HepG2 (cell line): ENCODE data around the gene TLCD3A. TPM values are rescaled to one million over a fixed set of nuclear protein-coding genes. Genes with fewer than 3 reads are reported as not detected.

Experiments used
- ATAC-seq: fragments of 200-7000 bp; cut with Tn5 transposase; 3 replicates; pipeline ENCODE4 v1.9.1; 2020; ENCODE audit warnings: mild to moderate bottlenecking, moderate library complexity
- BruUV-seq: library from RNA; stranded (reverse); fragments of 400-500 nt; replicated peaks from 2 replicates; lab custom pipeline; 2021; lab: Mats Ljungman, UMichigan
- CTCF ChIA-PET: fragments of 300-600 bp; formaldehyde crosslinking; extraction: SDS; loops from one replicate; lab custom pipeline; 2021; ENCODE audit warnings: low total read pairs, inconsistent platforms, low intra/inter-chr PET ratio; lab: Yijun Ruan, JAX
- POLR2A ChIA-PET: fragments of 350-600 bp; sonication (Branson Sonifier 250); formaldehyde crosslinking; loops from one replicate; lab custom pipeline; 2020; ENCODE audit warnings: antibody characterized with exemption, inconsistent platforms; lab: Yijun Ruan, JAX
- DNase-seq: peaks from one replicate; pipeline ENCODE4 v3.0.0-alpha.2; 2015; ENCODE audit warnings: low spot score
- FAIRE-seq: peaks from 3 replicates; lab custom pipeline; 2011; peaks lifted over from hg19 to GRCh38; lab: Jason Lieb, UNC
- H2AFZ ChIP-seq: one replicate; pipeline ENCODE4 v1.6.1; 2011; ENCODE audit warnings: low read length, inconsistent platforms
- H3K27ac ChIP-seq: fragments of 300-600 bp; 3 replicates; pipeline ENCODE4 v1.8.0; 2011; ENCODE audit warnings: mixed run types, mild to moderate bottlenecking, mixed read lengths, low read length, inconsistent platforms; ENCODE audit not compliant: insufficient read depth; ENCODE audit errors: extremely low read length
- H3K27me3 ChIP-seq, 2 experiments: fragments of 200-600 bp in 1 of 2; 2 replicates in 1 of 2; 3 replicates in 1 of 2; pipeline versions ENCODE4 v1.6.0 to v1.8.0; 2011; ENCODE audit warnings: low read length in 2 of 2, mild to moderate bottlenecking in 2 of 2, moderate library complexity in 2 of 2, inconsistent platforms in 1 of 2; ENCODE audit not compliant: insufficient read depth in 2 of 2, control insufficient read depth in 1 of 2
- H3K36me3 ChIP-seq, 2 experiments: fragments of 200-600 bp in 1 of 2; replicated peaks in 1 of 2; 2 replicates in 1 of 2; 3 replicates in 1 of 2; pipeline versions ENCODE4 v1.5.1 to v1.8.0; 2011; ENCODE audit warnings: low read length in 2 of 2, inconsistent platforms in 1 of 2; ENCODE audit not compliant: insufficient read depth in 2 of 2, control insufficient read depth in 1 of 2
- H3K4me1 ChIP-seq: 2 replicates; pipeline ENCODE4 v1.5.1; 2012; ENCODE audit warnings: low read length, inconsistent platforms; ENCODE audit not compliant: insufficient read depth
- H3K4me2 ChIP-seq: 2 replicates; pipeline ENCODE4 v1.6.0; 2011; ENCODE audit warnings: low read depth, low read length, inconsistent platforms
- H3K4me3 ChIP-seq, 3 experiments: fragments of 200-600 bp in 1 of 3; sonication (generic), shearing (Covaris generic) in 1 of 3; replicated peaks in 1 of 3; 2 replicates each; pipeline ENCODE4 v1.5.1; 2011 to 2016; ENCODE audit warnings: low read length in 3 of 3, inconsistent platforms in 2 of 3, low read depth in 2 of 3, mild to moderate bottlenecking in 2 of 3, control low read depth in 1 of 3, mixed read lengths in 1 of 3; ENCODE audit not compliant: insufficient read depth in 1 of 3
- H3K79me2 ChIP-seq: one replicate; pipeline ENCODE4 v1.6.1; 2011; ENCODE audit warnings: low read length, inconsistent platforms; ENCODE audit not compliant: insufficient read depth
- H3K9ac ChIP-seq: 2 replicates; pipeline ENCODE4 v1.6.0; 2011; ENCODE audit warnings: mild to moderate bottlenecking, low read depth, low read length, inconsistent platforms; ENCODE audit not compliant: insufficient read depth
- H3K9me3 ChIP-seq: 2 replicates; pipeline ENCODE4 v1.5.1; 2012; ENCODE audit warnings: mild to moderate bottlenecking, low read length
- H4K20me1 ChIP-seq: 2 replicates; pipeline ENCODE4 v1.6.0; 2011; ENCODE audit warnings: inconsistent platforms, mild to moderate bottlenecking, low read length, moderate library complexity; ENCODE audit not compliant: insufficient read depth
- GPN1 ChIP-seq: sonication (generic); formaldehyde crosslinking; IDR thresholded peaks from 2 replicates; pipeline ENCODE4 v1.5.1; 2020; ENCODE audit warnings: missing genetic modification reagents, borderline replicate concordance
- MAFK ChIP-seq, 2 experiments: IDR thresholded peaks in 1 of 2; conservative IDR thresholded peaks in 1 of 2; 2 replicates each; pipeline ENCODE4 v1.6.1; 2011; ENCODE audit warnings: improper control_type of control experiment in 2 of 2, low read length in 2 of 2
- MIER3 ChIP-seq: IDR thresholded peaks from 2 replicates; pipeline ENCODE4 v1.6.1; 2016; ENCODE audit warnings: missing compliant biosample characterization, borderline replicate concordance
- MYC ChIP-seq: sonication (generic); formaldehyde crosslinking; IDR thresholded peaks from 2 replicates; pipeline ENCODE4 v1.9.0; 2021; ENCODE audit warnings: missing genetic modification reagents, borderline replicate concordance
- XRCC5 ChIP-seq: fragments of 200-400 bp; formaldehyde crosslinking; optimal IDR thresholded peaks from 2 replicates; pipeline ENCODE3; 2017; ENCODE audit warnings: mild to moderate bottlenecking, low read length
- ZBTB34 ChIP-seq: sonication (generic); formaldehyde crosslinking; IDR thresholded peaks from 2 replicates; pipeline ENCODE4 v1.8.0; 2022; ENCODE audit warnings: mild to moderate bottlenecking, missing genetic modification reagents
- ZBTB7A ChIP-seq: sonication (generic); formaldehyde crosslinking; IDR thresholded peaks from 2 replicates; pipeline ENCODE4 v1.8.0; 2022; ENCODE audit warnings: mild to moderate bottlenecking, missing genetic modification reagents
- ZFP36L2 ChIP-seq: sonication (generic); formaldehyde crosslinking; IDR thresholded peaks from 2 replicates; pipeline ENCODE4 v1.4.0; 2020; ENCODE audit warnings: missing genetic modification reagents
- ZFX ChIP-seq: sonication (generic); formaldehyde crosslinking; IDR thresholded peaks from 2 replicates; pipeline ENCODE4 v1.4.0; 2020; ENCODE audit warnings: mild to moderate bottlenecking, low read depth, missing genetic modification reagents, moderate library complexity
- ZMYM4 ChIP-seq: sonication (generic); formaldehyde crosslinking; IDR thresholded peaks from 2 replicates; pipeline ENCODE4 v1.8.1; 2023; ENCODE audit warnings: mild to moderate bottlenecking, missing genetic modification reagents
- ZNF138 ChIP-seq: sonication (generic); formaldehyde crosslinking; IDR thresholded peaks from 2 replicates; pipeline ENCODE4 v1.5.0; 2020; ENCODE audit warnings: mild to moderate bottlenecking, low read depth, missing genetic modification reagents
- ZNF232 ChIP-seq: sonication (generic); formaldehyde crosslinking; IDR thresholded peaks from 2 replicates; pipeline ENCODE4 v1.4.0; 2020; ENCODE audit warnings: missing genetic modification reagents, borderline replicate concordance
- ZNF337 ChIP-seq: sonication (generic); formaldehyde crosslinking; IDR thresholded peaks from 2 replicates; pipeline ENCODE4 v1.5.1; 2020; ENCODE audit warnings: missing genetic modification reagents, low read depth, mild to moderate bottlenecking, borderline replicate concordance
- ZNF549 ChIP-seq: sonication (generic); formaldehyde crosslinking; IDR thresholded peaks from 2 replicates; pipeline ENCODE4 v1.5.0; 2020; ENCODE audit warnings: missing genetic modification reagents
- ZNF605 ChIP-seq: sonication (generic); formaldehyde crosslinking; IDR thresholded peaks from 2 replicates; pipeline ENCODE4 v1.8.0; 2022; ENCODE audit warnings: mild to moderate bottlenecking, missing genetic modification reagents
- WGBS: methylation state at CpG from one replicate; pipeline ENCODE4 v1.1.6; 2017; ENCODE audit warnings: low lambda C conversion rate; 5-methylcytosine and 5-hydroxymethylcytosine counted together
- in situ Hi-C: cut with HindIII; loops from 2 replicates; pipeline ENCODE4 v1.10.0; 2017; ENCODE audit warnings: low pct_unique_long_range_greater_than_20kb; ENCODE audit not compliant: extremely low pct_ligation_motif_present
- intact Hi-C: fragments of 100-400 bp; cut with micrococcal nuclease; formaldehyde crosslinking; loops from one replicate; pipeline ENCODE4 v1.10.0; 2022; ENCODE audit not compliant: unreplicated experiment
- polyA plus RNA-seq, 8 experiments: library from polyadenylated mRNA; depleted of rRNA in 3 of 8; stranded (reverse) in 7 of 8; unstranded in 1 of 8; fragments of >200 nt; fragmentation: Illumina TruSeq in 4 of 8; extraction: Trizol in 4 of 8; gene quantifications; 2 replicates each; pipeline versions ENCODE4 v1.2.1 to v1.2.3, GENCODE V29; 2011 to 2016; ENCODE audit warnings: low read depth in 4 of 8, missing spikeins in 1 of 8, mixed read lengths in 1 of 8; ENCODE audit not compliant: insufficient read depth in 1 of 8
- total RNA-seq, 5 experiments: library from RNA; depleted of rRNA; stranded (reverse); fragments of >200 nt; fragmentation: Illumina TruSeq; extraction: Trizol; gene quantifications; 2 replicates each; pipeline ENCODE4 v1.2.3, GENCODE V29; 2016; ENCODE audit warnings: low read depth in 1 of 5
- TF ChIP-seq, protein P1 (sequence below): sonication (generic); formaldehyde crosslinking; IDR thresholded peaks from 2 replicates; pipeline ENCODE4 v1.4.0; 2020; ENCODE audit warnings: mild to moderate bottlenecking, missing genetic modification reagents
- TF ChIP-seq, protein P2 (sequence below): sonication (generic); formaldehyde crosslinking; IDR thresholded peaks from 2 replicates; pipeline ENCODE4 v1.4.0; 2020; ENCODE audit warnings: missing genetic modification reagents
- TF ChIP-seq, protein P3 (sequence below): sonication (generic); formaldehyde crosslinking; IDR thresholded peaks from 2 replicates; pipeline ENCODE4 v1.8.1; 2023; ENCODE audit warnings: missing genetic modification reagents, mild to moderate bottlenecking, borderline replicate concordance

Gene TLCD3A
- total and polyA plus RNA-seq, 2 of the 13 experiments (the other 11 are each of a cell fraction or from before 2014, with no cell fraction given), result 25.2 to 46.6 TPM

DNA sequence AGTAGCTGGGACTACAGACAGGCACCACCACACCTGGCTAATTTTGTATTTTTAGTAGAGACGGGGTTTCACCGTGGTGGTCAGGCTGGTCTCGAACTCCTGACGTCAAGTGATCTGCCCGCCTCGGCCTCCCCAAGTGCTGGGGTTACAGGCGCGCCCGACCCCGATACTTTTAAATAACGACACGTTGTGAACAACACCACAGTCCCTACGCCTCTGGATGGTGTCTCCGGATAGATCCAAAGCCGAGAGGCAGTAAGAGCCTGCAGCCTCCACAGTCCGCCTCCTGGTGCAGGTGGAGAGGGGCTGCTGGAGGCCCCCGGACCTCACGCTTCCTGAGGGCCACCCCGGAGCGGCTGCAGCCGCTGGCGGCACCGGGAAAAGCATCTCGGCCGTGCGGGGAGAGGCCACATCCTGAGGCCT lies 741 bp upstream of the TLCD3A start (continued):
- TF ChIP-seq ZMYM4 (CRISPR knock-in tag) (peak; percentile 37; the same call in 1 of the 2 replicates), MYC (CRISPR knock-in tag) (no peak)

DNA sequence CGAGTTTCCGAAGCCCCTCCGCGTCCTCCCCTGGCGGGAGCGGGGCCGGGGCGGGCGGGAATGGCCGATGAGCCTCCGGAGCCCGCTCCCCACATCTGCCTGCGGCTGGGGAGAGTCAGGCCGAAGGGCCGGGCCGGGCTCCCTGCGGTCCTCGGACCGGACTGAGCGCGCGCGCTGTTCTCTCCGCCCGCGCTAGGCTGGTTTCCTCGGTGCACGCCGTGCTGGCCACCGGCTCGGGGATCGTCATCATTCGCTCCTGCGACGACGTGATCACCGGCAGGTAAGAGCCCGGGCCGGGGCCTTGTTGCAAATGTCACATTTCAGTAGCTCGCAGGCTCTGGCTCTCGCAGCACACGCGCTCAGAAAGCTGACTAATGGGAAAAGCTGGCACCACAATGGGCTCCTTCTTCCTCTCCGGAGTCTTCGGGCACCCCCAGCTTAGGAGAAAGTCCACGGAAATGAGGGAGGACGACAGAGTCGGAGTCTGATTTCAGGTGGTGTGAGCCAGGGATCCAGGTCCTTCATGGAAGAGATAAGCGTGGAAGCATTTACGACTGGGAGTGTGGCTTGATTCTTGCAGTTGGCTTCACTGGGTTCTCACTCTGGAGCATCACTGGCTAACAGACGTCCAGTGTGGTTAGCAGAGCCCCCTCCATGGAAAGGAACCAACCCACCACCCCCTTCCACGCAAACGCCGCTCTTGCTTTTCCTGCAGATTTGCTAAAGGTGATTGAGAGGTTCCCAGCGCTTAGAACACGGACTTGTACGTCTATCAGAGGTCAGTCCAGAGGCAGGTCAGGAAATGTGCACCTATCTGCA lies 715 bp downstream of the TLCD3A start:
- H3K4me3 ChIP-seq, result peak overlapping the region; percentile 69 to 86 (median 81)
- no peaks in the 10 kb centered on the region for H3K9me3 ChIP-seq
- peaks cover 53% of the 10 kb centered on the region for H3K4me1 ChIP-seq
- H3K4me2 ChIP-seq, result peak overlapping the region; percentile 97
- H3K79me2 ChIP-seq, result peaks cover 28% of the 10 kb centered on the region
- intact Hi-C loops (no loop called here), in situ Hi-C loops (no loop called here)
- POLR2A ChIA-PET, result interaction anchor here (0.8 to 1.2 kb wide), 2 partner anchors 12 to 20 kb away, joined by 3 read pairs; no protein-coding TSS in a partner anchor
- peak overlapping the region; percentile 85 for H3K9ac ChIP-seq
- DNase-seq (no peak), ATAC-seq (peak; percentile 70), FAIRE-seq (peak; percentile 40)
- TSS peak; percentile 66 for BruUV-seq
- CTCF ChIA-PET, result no interaction called here
- H3K27ac ChIP-seq, result peak overlapping the region; percentile 80
- 5% methylated on average over 9 of the region's 57 CpGs for WGBS
- peak overlapping the region; percentile 23 for H2AFZ ChIP-seq
- H3K36me3 ChIP-seq, result peaks cover 2 to 6% of the 10 kb centered on the region in 2 experiments; a peak in 3 of 5 replicates
- H3K27me3 ChIP-seq, result no peaks in the 10 kb centered on the region
- no peaks in the 10 kb centered on the region for H4K20me1 ChIP-seq
- TF ChIP-seq MAFK (conservative IDR thresholded peaks at IDR 0.05 in 1 of 2, IDR thresholded peaks at IDR 0.05 in 1 of 2; ENCODE audit: low read length in 2 of 2), result peak; percentile 43 to 53; a peak in 3 of 4 replicates
- TF ChIP-seq ZNF232 (CRISPR knock-in tag), result no peak
- TF ChIP-seq ZFP36L2 (CRISPR knock-in tag), result no peak
- no peak for TF ChIP-seq ZBTB7A (CRISPR knock-in tag)
- no peak for TF ChIP-seq ZBTB34 (CRISPR knock-in tag)
- peak; percentile 75 for TF ChIP-seq ZNF605
- TF ChIP-seq, protein P1, sequence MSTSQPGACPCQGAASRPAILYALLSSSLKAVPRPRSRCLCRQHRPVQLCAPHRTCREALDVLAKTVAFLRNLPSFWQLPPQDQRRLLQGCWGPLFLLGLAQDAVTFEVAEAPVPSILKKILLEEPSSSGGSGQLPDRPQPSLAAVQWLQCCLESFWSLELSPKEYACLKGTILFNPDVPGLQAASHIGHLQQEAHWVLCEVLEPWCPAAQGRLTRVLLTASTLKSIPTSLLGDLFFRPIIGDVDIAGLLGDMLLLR, result no peak
- TF ChIP-seq ZFX (CRISPR knock-in tag), result peak; percentile 42; the same call in 1 of the 2 replicates
- TF ChIP-seq ZNF337 (CRISPR knock-in tag), result no peak
- no peak for TF ChIP-seq ZNF549
- no peak for TF ChIP-seq MIER3 (CRISPR knock-in tag)
- TF ChIP-seq, protein P2, sequence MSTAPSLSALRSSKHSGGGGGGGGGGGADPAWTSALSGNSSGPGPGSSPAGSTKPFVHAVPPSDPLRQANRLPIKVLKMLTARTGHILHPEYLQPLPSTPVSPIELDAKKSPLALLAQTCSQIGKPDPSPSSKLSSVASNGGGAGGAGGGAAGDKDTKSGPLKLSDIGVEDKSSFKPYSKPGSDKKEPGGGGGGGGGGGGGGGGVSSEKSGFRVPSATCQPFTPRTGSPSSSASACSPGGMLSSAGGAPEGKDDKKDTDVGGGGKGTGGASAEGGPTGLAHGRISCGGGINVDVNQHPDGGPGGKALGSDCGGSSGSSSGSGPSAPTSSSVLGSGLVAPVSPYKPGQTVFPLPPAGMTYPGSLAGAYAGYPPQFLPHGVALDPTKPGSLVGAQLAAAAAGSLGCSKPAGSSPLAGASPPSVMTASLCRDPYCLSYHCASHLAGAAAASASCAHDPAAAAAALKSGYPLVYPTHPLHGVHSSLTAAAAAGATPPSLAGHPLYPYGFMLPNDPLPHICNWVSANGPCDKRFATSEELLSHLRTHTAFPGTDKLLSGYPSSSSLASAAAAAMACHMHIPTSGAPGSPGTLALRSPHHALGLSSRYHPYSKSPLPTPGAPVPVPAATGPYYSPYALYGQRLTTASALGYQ (CRISPR knock-in tag), result 0 out of 2 replicates have a peak, but pooled peaks have one; percentile 29
- TF ChIP-seq, protein P3, sequence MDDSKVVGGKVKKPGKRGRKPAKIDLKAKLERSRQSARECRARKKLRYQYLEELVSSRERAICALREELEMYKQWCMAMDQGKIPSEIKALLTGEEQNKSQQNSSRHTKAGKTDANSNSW, result no peak
- TF ChIP-seq XRCC5, result no peak
- no peak for TF ChIP-seq ZNF138 (CRISPR knock-in tag)
- TF ChIP-seq GPN1 (CRISPR knock-in tag), result no peak
